HEK293 (cell line): Measurements from ENCODE around the gene NHSL2.

Source experiments
- ATF2 ChIP-seq: fragments of 450-650 bp; formaldehyde crosslinking; IDR thresholded peaks from 2 replicates; pipeline ENCODE4 v1.5.1; 2016; ENCODE audit warnings: missing biosample characterization, missing genetic modification characterization, low read depth
- KLF16 ChIP-seq: fragments of 450-650 bp; formaldehyde crosslinking; IDR thresholded peaks from 2 replicates; pipeline ENCODE4 v1.5.1; 2017; ENCODE audit warnings: missing biosample characterization, missing genetic modification characterization
- PBX3 ChIP-seq: sonication (generic); formaldehyde crosslinking; IDR thresholded peaks from 2 replicates; pipeline ENCODE4 v1.8.1; 2022; ENCODE audit warnings: mild to moderate bottlenecking, moderate library complexity, missing genetic modification reagents
- SETDB1 ChIP-seq: IDR thresholded peaks from one replicate; pipeline ENCODE4 v1.6.1; 2017; ENCODE audit warnings: mild to moderate bottlenecking, low read length, moderate library complexity, mixed read lengths; ENCODE audit not compliant: insufficient read length
- TRIM28 ChIP-seq: IDR thresholded peaks from 2 replicates; pipeline ENCODE4 v1.6.1; 2011; ENCODE audit warnings: low read length, control low read depth, borderline replicate concordance
- ZFP41 ChIP-seq: fragments of 450-650 bp; formaldehyde crosslinking; IDR thresholded peaks from 2 replicates; pipeline ENCODE4 v1.5.1; 2016; ENCODE audit warnings: missing biosample characterization, missing genetic modification characterization, borderline replicate concordance
- ZNF138 ChIP-seq: fragments of 450-650 bp; formaldehyde crosslinking; IDR thresholded peaks from 2 replicates; pipeline ENCODE4 v1.5.1; 2016; ENCODE audit warnings: missing biosample characterization, missing genetic modification characterization, borderline replicate concordance
- ZNF239 ChIP-seq: fragments of 450-650 bp; formaldehyde crosslinking; IDR thresholded peaks from 2 replicates; pipeline ENCODE4 v1.5.1; 2016; ENCODE audit warnings: missing biosample characterization, missing genetic modification characterization
- ZNF24 ChIP-seq: fragments of 450-650 bp; formaldehyde crosslinking; IDR thresholded peaks from 2 replicates; pipeline ENCODE4 v1.5.1; 2016; ENCODE audit warnings: missing biosample characterization, missing genetic modification characterization
- ZNF274 ChIP-seq, 2 experiments: fragments of 200-500 bp in 1 of 2; fragments of 450-650 bp in 1 of 2; sonication (Bioruptor generic) in 1 of 2; formaldehyde crosslinking in 1 of 2; IDR thresholded peaks; 2 replicates each; pipeline versions ENCODE4 v1.5.1 to v1.6.1; 2014 to 2016; ENCODE audit warnings: borderline replicate concordance in 1 of 2, inconsistent platforms in 1 of 2, low read length in 1 of 2, missing biosample characterization in 1 of 2, missing genetic modification characterization in 1 of 2
- ZNF350 ChIP-seq: fragments of 450-650 bp; formaldehyde crosslinking; IDR thresholded peaks from 2 replicates; pipeline ENCODE4 v1.5.0; 2017; ENCODE audit warnings: missing biosample characterization, mild to moderate bottlenecking, missing genetic modification characterization
- ZNF791 ChIP-seq: fragments of 450-650 bp; formaldehyde crosslinking; IDR thresholded peaks from 2 replicates; pipeline ENCODE4 v1.5.1; 2016; ENCODE audit warnings: missing biosample characterization, missing genetic modification characterization
- TF ChIP-seq, protein P1 (sequence below): fragments of 450-650 bp; formaldehyde crosslinking; IDR thresholded peaks from 2 replicates; pipeline ENCODE4 v1.5.1; 2016; ENCODE audit warnings: missing biosample characterization, missing genetic modification characterization
- TF ChIP-seq, protein P2 (sequence below): fragments of 450-650 bp; formaldehyde crosslinking; IDR thresholded peaks from 2 replicates; pipeline ENCODE4 v1.5.1; 2016; ENCODE audit warnings: missing biosample characterization, missing genetic modification characterization

- no peak for TF ChIP-seq ATF2 (tag by site-specific recombination)
- TF ChIP-seq TRIM28, result no peak
- TF ChIP-seq ZNF791 (tag by site-specific recombination), result no peak
- TF ChIP-seq SETDB1, result no peak
- TF ChIP-seq ZNF350 (tag by site-specific recombination), result no peak
- TF ChIP-seq, protein P1, sequence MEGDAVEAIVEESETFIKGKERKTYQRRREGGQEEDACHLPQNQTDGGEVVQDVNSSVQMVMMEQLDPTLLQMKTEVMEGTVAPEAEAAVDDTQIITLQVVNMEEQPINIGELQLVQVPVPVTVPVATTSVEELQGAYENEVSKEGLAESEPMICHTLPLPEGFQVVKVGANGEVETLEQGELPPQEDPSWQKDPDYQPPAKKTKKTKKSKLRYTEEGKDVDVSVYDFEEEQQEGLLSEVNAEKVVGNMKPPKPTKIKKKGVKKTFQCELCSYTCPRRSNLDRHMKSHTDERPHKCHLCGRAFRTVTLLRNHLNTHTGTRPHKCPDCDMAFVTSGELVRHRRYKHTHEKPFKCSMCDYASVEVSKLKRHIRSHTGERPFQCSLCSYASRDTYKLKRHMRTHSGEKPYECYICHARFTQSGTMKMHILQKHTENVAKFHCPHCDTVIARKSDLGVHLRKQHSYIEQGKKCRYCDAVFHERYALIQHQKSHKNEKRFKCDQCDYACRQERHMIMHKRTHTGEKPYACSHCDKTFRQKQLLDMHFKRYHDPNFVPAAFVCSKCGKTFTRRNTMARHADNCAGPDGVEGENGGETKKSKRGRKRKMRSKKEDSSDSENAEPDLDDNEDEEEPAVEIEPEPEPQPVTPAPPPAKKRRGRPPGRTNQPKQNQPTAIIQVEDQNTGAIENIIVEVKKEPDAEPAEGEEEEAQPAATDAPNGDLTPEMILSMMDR (tag by site-specific recombination), result no peak
- TF ChIP-seq ZNF24 (tag by site-specific recombination), result no peak
- TF ChIP-seq KLF16 (tag by site-specific recombination), result no peak
- TF ChIP-seq ZNF239 (tag by site-specific recombination), result no peak
- no peak for TF ChIP-seq ZFP41 (tag by site-specific recombination)
- TF ChIP-seq ZNF274 (IDR thresholded peaks at IDR 0.05; ENCODE audit: low read length), result no peak
- no peak for TF ChIP-seq ZNF274 (tag by site-specific recombination; IDR thresholded peaks at IDR 0.05; ENCODE audit: borderline replicate concordance)
- no peak for TF ChIP-seq ZNF138 (tag by site-specific recombination)
- TF ChIP-seq, protein P2, sequence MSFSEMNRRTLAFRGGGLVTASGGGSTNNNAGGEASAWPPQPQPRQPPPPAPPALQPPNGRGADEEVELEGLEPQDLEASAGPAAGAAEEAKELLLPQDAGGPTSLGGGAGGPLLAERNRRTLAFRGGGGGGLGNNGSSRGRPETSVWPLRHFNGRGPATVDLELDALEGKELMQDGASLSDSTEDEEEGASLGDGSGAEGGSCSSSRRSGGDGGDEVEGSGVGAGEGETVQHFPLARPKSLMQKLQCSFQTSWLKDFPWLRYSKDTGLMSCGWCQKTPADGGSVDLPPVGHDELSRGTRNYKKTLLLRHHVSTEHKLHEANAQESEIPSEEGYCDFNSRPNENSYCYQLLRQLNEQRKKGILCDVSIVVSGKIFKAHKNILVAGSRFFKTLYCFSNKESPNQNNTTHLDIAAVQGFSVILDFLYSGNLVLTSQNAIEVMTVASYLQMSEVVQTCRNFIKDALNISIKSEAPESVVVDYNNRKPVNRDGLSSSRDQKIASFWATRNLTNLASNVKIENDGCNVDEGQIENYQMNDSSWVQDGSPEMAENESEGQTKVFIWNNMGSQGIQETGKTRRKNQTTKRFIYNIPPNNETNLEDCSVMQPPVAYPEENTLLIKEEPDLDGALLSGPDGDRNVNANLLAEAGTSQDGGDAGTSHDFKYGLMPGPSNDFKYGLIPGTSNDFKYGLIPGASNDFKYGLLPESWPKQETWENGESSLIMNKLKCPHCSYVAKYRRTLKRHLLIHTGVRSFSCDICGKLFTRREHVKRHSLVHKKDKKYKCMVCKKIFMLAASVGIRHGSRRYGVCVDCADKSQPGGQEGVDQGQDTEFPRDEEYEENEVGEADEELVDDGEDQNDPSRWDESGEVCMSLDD (tag by site-specific recombination), result no peak
- TF ChIP-seq PBX3 (CRISPR knock-in tag), result no peak
Measured at GRCh38 chrX:72060196-72060920, 149.7 kb downstream of the NHSL2 start.
